Gastrocnemius medialis (tissue), 4 donors: ENCODE results near the gene OTUD1. TPM values are rescaled to one million over a fixed set of nuclear protein-coding genes. Genes with fewer than 3 reads are reported as not detected.

Experiments used
- ATAC-seq, 2 donors: fragments of 150-250 bp; one replicate each; pipeline ENCODE4 v1.9.1; 2016
- DNase-seq, 2 donors: peaks; one replicate each; pipeline ENCODE4 v3.0.0-alpha.2; 2019
- H3K27ac ChIP-seq, 4 donors: fragments of 200-600 bp; sonication (generic); 1 replicate in 1 of 4; 2 replicates in 3 of 4; pipeline ENCODE4 v1.5.1; 2016 to 2018; ENCODE audit warnings: mild to moderate bottlenecking in 2 of 4, moderate library complexity in 1 of 4
- H3K27me3 ChIP-seq, 3 donors: fragments of 200-600 bp; sonication (generic) in 2 of 3; 1 replicate in 1 of 3; 2 replicates in 2 of 3; pipeline versions ENCODE4 v1.5.1 to v1.6.0; 2016 to 2019; ENCODE audit warnings: mild to moderate bottlenecking in 1 of 3, moderate library complexity in 1 of 3
- H3K36me3 ChIP-seq, 2 donors: fragments of 200-600 bp; sonication (generic) in 1 of 2; one replicate each; pipeline ENCODE4 v1.5.1; 2017 to 2018
- H3K4me1 ChIP-seq, 2 donors: fragments of 200-600 bp; sonication (generic) in 1 of 2; one replicate each; pipeline ENCODE4 v1.5.1; 2016 to 2017; ENCODE audit warnings: mild to moderate bottlenecking in 2 of 2
- H3K4me3 ChIP-seq, 4 donors: fragments of 200-600 bp; sonication (generic) in 3 of 4; 1 replicate in 1 of 4; 2 replicates in 3 of 4; pipeline ENCODE4 v1.5.1; 2016 to 2019; ENCODE audit warnings: mild to moderate bottlenecking in 2 of 4
- H3K9me3 ChIP-seq, 3 donors: fragments of 200-600 bp; sonication (generic) in 2 of 3; 1 replicate in 1 of 3; 2 replicates in 2 of 3; pipeline ENCODE4 v1.5.1; 2016 to 2019
- CTCF ChIP-seq, 5 experiments: fragments of 450-650 bp in 3 of 5; fragments of 200-600 bp in 2 of 5; sonication (generic) in 2 of 5; IDR thresholded peaks in 4 of 5; conservative IDR thresholded peaks in 1 of 5; 1 replicate in 4 of 5; 2 replicates in 1 of 5; pipeline ENCODE4 v1.5.1; 2016 to 2019; ENCODE audit warnings: antibody characterized with exemption in 5 of 5, mild to moderate bottlenecking in 3 of 5, moderate library complexity in 3 of 5
- POLR2A ChIP-seq, 2 donors: fragments of 450-650 bp; IDR thresholded peaks; one replicate each; pipeline ENCODE4 v1.6.1; 2017; ENCODE audit warnings: antibody characterized with exemption in 2 of 2, mild to moderate bottlenecking in 2 of 2, moderate library complexity in 2 of 2
- in situ Hi-C, 4 donors: fragments of 200-750 bp; cut with MboI; loops; one replicate each; pipeline versions ENCODE4 v1.15.0 to v1.8.0; 2017; ENCODE audit warnings: low sequenced_read_pairs in 4 of 4
- intact Hi-C: fragments of 100-400 bp; cut with DNase I; formaldehyde crosslinking; loops from one replicate; pipeline ENCODE4 v1.15.1; 2023; ENCODE audit warnings: low total_unique reads
- total RNA-seq, 4 donors: library from RNA; depleted of rRNA; stranded (reverse); fragments of >200 nt; gene quantifications; one replicate each; pipeline versions ENCODE4 v1.1.0 to v1.2.3, GENCODE V29; 2016

Gene OTUD1
- total RNA-seq, 4 donors from 2014 or later: 5.3 to 16.9 (median 7.7) TPM

- TF ChIP-seq POLR2A (IDR thresholded peaks at IDR 0.05) (no peak), CTCF (IDR thresholded peaks at IDR 0.05 in 4 of 5, conservative IDR thresholded peaks at IDR 0.05 in 1 of 5) (no peak)
- DNase-seq: no peak
- Histone ChIP-seq H3K27ac (peak overlapping the region; percentile 74 to 86 (median 82)), H3K27me3 (no peaks in the 10 kb centered on the region), H3K36me3 (no peaks in the 10 kb centered on the region), H3K4me3 (no peak overlapping the region), H3K9me3 (no peaks in the 10 kb centered on the region), H3K4me1 (peaks cover 26 to 37% of the 10 kb centered on the region in 2 donors)
- ATAC-seq: peak; percentile 34 to 53
- in situ Hi-C loops: no loop called here
- intact Hi-C loops: loop anchor here (10.0 kb wide), 1 partner anchor 848 kb away; no protein-coding TSS in a partner anchor
Observed at GRCh38 chr10:23403278-23403677, 35.6 kb upstream of the OTUD1 start.

GRCh38 chr10:23403719-23404118, 35.2 kb upstream of the OTUD1 start:
- DNase-seq (no peak), ATAC-seq (no peak)
- H3K27me3 ChIP-seq: no peaks in the 10 kb centered on the region
- in situ Hi-C loops: no loop called here
- no peak for TF ChIP-seq POLR2A (IDR thresholded peaks at IDR 0.05)
- TF ChIP-seq CTCF (IDR thresholded peaks at IDR 0.05 in 4 of 5, conservative IDR thresholded peaks at IDR 0.05 in 1 of 5): no peak
- H3K9me3 ChIP-seq: no peaks in the 10 kb centered on the region
- intact Hi-C loops: loop anchor here (10.0 kb wide), 1 partner anchor 849 kb away; no protein-coding TSS in a partner anchor
- peak overlapping the region; percentile 74 to 86 (median 82) for H3K27ac ChIP-seq
- peaks cover 26 to 37% of the 10 kb centered on the region in 2 donors for H3K4me1 ChIP-seq
- H3K36me3 ChIP-seq: no peaks in the 10 kb centered on the region
- H3K4me3 ChIP-seq: no peak overlapping the region

GRCh38 chr10:23404461-23404980, 34.4 kb upstream of the OTUD1 start:
- in situ Hi-C loops (no loop called here), intact Hi-C loops (loop anchor here (10.0 kb wide), 1 partner anchor 850 kb away; no protein-coding TSS in a partner anchor)
- Histone ChIP-seq H3K4me3 (no peak overlapping the region), H3K9me3 (no peaks in the 10 kb centered on the region), H3K4me1 (peaks cover 21 to 30% of the 10 kb centered on the region in 2 donors), H3K36me3 (no peaks in the 10 kb centered on the region), H3K27me3 (no peaks in the 10 kb centered on the region), H3K27ac (peak overlapping the region; percentile 74 to 86 (median 82))
- DNase-seq (no peak), ATAC-seq (no peak)
- no peak for TF ChIP-seq CTCF (IDR thresholded peaks at IDR 0.05 in 4 of 5, conservative IDR thresholded peaks at IDR 0.05 in 1 of 5)
- TF ChIP-seq POLR2A (IDR thresholded peaks at IDR 0.05): no peak

GRCh38 chr10:23405540-23405939, 33.3 kb upstream of the OTUD1 start:
- in situ Hi-C loops: no loop called here

More at GRCh38 chr10:23405540-23405939, 33.3 kb upstream of the OTUD1 start:
- DNase-seq: no peak
- Histone ChIP-seq H3K4me3 (no peak overlapping the region), H3K36me3 (no peaks in the 10 kb centered on the region), H3K9me3 (no peaks in the 10 kb centered on the region), H3K4me1 (peaks cover 16 to 27% of the 10 kb centered on the region in 2 donors), H3K27ac (peak overlapping the region in 2 of 4 donors; percentile 10 to 18), H3K27me3 (no peaks in the 10 kb centered on the region)
- ATAC-seq: no peak
- intact Hi-C loops: loop anchor here (10.0 kb wide), 1 partner anchor 851 kb away; no protein-coding TSS in a partner anchor
- TF ChIP-seq POLR2A (IDR thresholded peaks at IDR 0.05): no peak
- TF ChIP-seq CTCF (IDR thresholded peaks at IDR 0.05 in 4 of 5, conservative IDR thresholded peaks at IDR 0.05 in 1 of 5): no peak
